Loucy (cell line): ENCODE measurements around the gene CD244.

Source experiments
- H2AFZ ChIP-seq: fragments of 200-600 bp; sonication (generic); 2 replicates; pipeline ENCODE4 v1.6.0; 2016; ENCODE audit warnings: antibody characterized with exemption, mild to moderate bottlenecking, low read length, moderate library complexity
- H3F3A ChIP-seq: fragments of 200-600 bp; 2 replicates; pipeline ENCODE4 v1.6.0; 2016; ENCODE audit warnings: antibody characterized with exemption, low read depth, mild to moderate bottlenecking
- H3K27me3 ChIP-seq: fragments of 200-600 bp; sonication (generic); 2 replicates; pipeline ENCODE4 v1.6.1; 2014; ENCODE audit warnings: low read length, mild to moderate bottlenecking; ENCODE audit not compliant: insufficient read depth, poor library complexity, severe bottlenecking
- H3K36me3 ChIP-seq: fragments of 200-600 bp; sonication (generic); 2 replicates; pipeline ENCODE4 v1.6.1; 2016; ENCODE audit warnings: low read length; ENCODE audit not compliant: insufficient read depth
- H3K4me1 ChIP-seq: fragments of 200-600 bp; sonication (generic); 2 replicates; pipeline ENCODE4 v1.5.1; 2014; ENCODE audit warnings: low read length, mild to moderate bottlenecking; ENCODE audit not compliant: insufficient read depth, poor library complexity, severe bottlenecking
- H3K4me2 ChIP-seq: fragments of 200-600 bp; sonication (generic); 2 replicates; pipeline ENCODE4 v1.6.0; 2014; ENCODE audit warnings: antibody characterized with exemption, low read length, low read depth, mild to moderate bottlenecking; ENCODE audit not compliant: poor library complexity, severe bottlenecking
- H3K4me3 ChIP-seq: fragments of 200-600 bp; sonication (generic); 2 replicates; pipeline ENCODE4 v1.5.1; 2014; ENCODE audit warnings: low read length, mild to moderate bottlenecking, mixed read lengths; ENCODE audit not compliant: poor library complexity, severe bottlenecking
- H3K79me2 ChIP-seq: fragments of 200-600 bp; sonication (generic); 2 replicates; pipeline ENCODE4 v1.6.1; 2014; ENCODE audit warnings: low read length; ENCODE audit not compliant: insufficient read depth
- H3K9ac ChIP-seq: fragments of 200-600 bp; sonication (generic); 2 replicates; pipeline ENCODE4 v1.6.0; 2014; ENCODE audit warnings: mild to moderate bottlenecking, low read depth, low read length, moderate library complexity; ENCODE audit not compliant: poor library complexity, severe bottlenecking
- H3K9me2 ChIP-seq: fragments of 200-600 bp; sonication (generic); replicated peaks from 2 replicates; pipeline ENCODE4 v1.6.1; 2016; ENCODE audit warnings: low read depth, low read length, mixed read lengths
- H3K9me3 ChIP-seq: fragments of 200-600 bp; sonication (generic); 2 replicates; pipeline ENCODE4 v1.6.1; 2014; ENCODE audit warnings: mild to moderate bottlenecking, antibody characterized with exemption, low read length, low read depth; ENCODE audit not compliant: insufficient read depth
- H4K20me1 ChIP-seq: fragments of 200-600 bp; sonication (generic); 2 replicates; pipeline ENCODE4 v1.6.0; 2014; ENCODE audit warnings: antibody characterized with exemption, low read length, mild to moderate bottlenecking; ENCODE audit not compliant: insufficient read depth, poor library complexity, severe bottlenecking
- EZH2phosphoT487 ChIP-seq: fragments of 200-600 bp; IDR thresholded peaks from 2 replicates; pipeline ENCODE4 v1.6.1; 2018; ENCODE audit warnings: antibody characterized with exemption, mild to moderate bottlenecking, moderate library complexity, borderline replicate concordance
- TF ChIP-seq, protein P1 (sequence below): fragments of 200-600 bp; sonication (generic); conservative IDR thresholded peaks from 2 replicates; pipeline ENCODE4 v1.5.1; 2014; ENCODE audit warnings: mild to moderate bottlenecking, antibody characterized with exemption, low read length

The CD244 gene

DNA sequence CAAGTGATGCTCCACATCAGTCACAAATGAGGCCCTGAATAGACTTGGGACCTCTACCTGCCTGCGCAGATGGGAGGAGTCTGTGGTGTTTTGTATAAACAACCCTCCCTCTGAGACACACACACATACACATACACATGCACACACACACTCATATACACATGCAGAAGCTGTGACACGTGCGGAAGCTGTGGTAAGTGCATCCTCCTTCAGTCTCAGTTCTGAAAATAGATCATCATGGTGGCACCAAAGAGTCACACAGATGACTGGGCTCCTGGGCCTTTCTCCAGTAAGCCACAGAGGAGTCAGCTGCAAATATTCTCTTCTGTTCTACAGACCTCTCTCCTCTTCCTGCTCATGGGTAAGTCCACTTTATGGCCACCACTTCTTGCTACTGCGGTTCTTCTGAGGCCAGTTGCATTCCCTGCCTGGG is 66.7 kb downstream of the CD244 start, which contains the start of gene LY9:
Gene LY9, plus strand, starts transcription at position 224 of the 433 bp plus-strand sequence. Its CDS starts 14 bp downstream, at position 238.
- H3K79me2 ChIP-seq = no peaks in the 10 kb centered on the region
- no peak within 1 kb of the TSS for H3K4me2 ChIP-seq
- 0 out of 2 replicates have a peak within 1 kb of the TSS, but pooled peaks have one; percentile 0 for H2AFZ ChIP-seq
- H3F3A ChIP-seq = no peaks in the 10 kb centered on the region
- H3K4me1 ChIP-seq = peaks cover 19% of the 10 kb centered on the region
- H4K20me1 ChIP-seq = no peaks in the 10 kb centered on the region
- H3K4me3 ChIP-seq = no peak within 1 kb of the TSS
- no peaks in the 10 kb centered on the region for H3K9me3 ChIP-seq
- no peaks in the 10 kb centered on the region for H3K36me3 ChIP-seq
- H3K9ac ChIP-seq = no peak within 1 kb of the TSS
- no peaks in the 10 kb centered on the region for H3K27me3 ChIP-seq
- TF ChIP-seq EZH2phosphoT487 = no peak
- TF ChIP-seq, protein P1, sequence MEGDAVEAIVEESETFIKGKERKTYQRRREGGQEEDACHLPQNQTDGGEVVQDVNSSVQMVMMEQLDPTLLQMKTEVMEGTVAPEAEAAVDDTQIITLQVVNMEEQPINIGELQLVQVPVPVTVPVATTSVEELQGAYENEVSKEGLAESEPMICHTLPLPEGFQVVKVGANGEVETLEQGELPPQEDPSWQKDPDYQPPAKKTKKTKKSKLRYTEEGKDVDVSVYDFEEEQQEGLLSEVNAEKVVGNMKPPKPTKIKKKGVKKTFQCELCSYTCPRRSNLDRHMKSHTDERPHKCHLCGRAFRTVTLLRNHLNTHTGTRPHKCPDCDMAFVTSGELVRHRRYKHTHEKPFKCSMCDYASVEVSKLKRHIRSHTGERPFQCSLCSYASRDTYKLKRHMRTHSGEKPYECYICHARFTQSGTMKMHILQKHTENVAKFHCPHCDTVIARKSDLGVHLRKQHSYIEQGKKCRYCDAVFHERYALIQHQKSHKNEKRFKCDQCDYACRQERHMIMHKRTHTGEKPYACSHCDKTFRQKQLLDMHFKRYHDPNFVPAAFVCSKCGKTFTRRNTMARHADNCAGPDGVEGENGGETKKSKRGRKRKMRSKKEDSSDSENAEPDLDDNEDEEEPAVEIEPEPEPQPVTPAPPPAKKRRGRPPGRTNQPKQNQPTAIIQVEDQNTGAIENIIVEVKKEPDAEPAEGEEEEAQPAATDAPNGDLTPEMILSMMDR = no peak
- H3K9me2 ChIP-seq = no peaks in the 10 kb centered on the region

- Histone ChIP-seq H3K4me1 (peaks cover 17% of the 10 kb centered on the region), H3K9me3 (no peaks in the 10 kb centered on the region), H3F3A (no peaks in the 10 kb centered on the region)
Observed at GRCh38 chr1:160794376-160794775, 68.3 kb downstream of the CD244 start.

GRCh38 chr1:160789702-160790611 is 72.7 kb downstream of the CD244 start:
- no peak overlapping the region for H3K9ac ChIP-seq
- no peak overlapping the region for H2AFZ ChIP-seq
- no peaks in the 10 kb centered on the region for H3F3A ChIP-seq

More at GRCh38 chr1:160794376-160794775, 68.3 kb downstream of the CD244 start:
- H3K4me2 ChIP-seq = no peak overlapping the region
- H3K27me3 ChIP-seq = no peaks in the 10 kb centered on the region
- no peaks in the 10 kb centered on the region for H4K20me1 ChIP-seq
- H3K9ac ChIP-seq = no peak overlapping the region
- H3K9me2 ChIP-seq = no peaks in the 10 kb centered on the region
- no peak overlapping the region for H3K4me3 ChIP-seq
- H3K79me2 ChIP-seq = no peaks in the 10 kb centered on the region
- no peak overlapping the region for H2AFZ ChIP-seq
- no peaks in the 10 kb centered on the region for H3K36me3 ChIP-seq
- TF ChIP-seq EZH2phosphoT487 = no peak
- TF ChIP-seq, protein P1 = no peak

More at GRCh38 chr1:160789702-160790611, 72.7 kb downstream of the CD244 start:
- no peaks in the 10 kb centered on the region for H3K79me2 ChIP-seq
- no peaks in the 10 kb centered on the region for H4K20me1 ChIP-seq
- H3K4me1 ChIP-seq = peaks cover 4% of the 10 kb centered on the region
- H3K4me2 ChIP-seq = no peak overlapping the region
- H3K9me3 ChIP-seq = no peaks in the 10 kb centered on the region
- H3K9me2 ChIP-seq = no peaks in the 10 kb centered on the region
- TF ChIP-seq, protein P1 = no peak
- no peak for TF ChIP-seq EZH2phosphoT487
- no peak overlapping the region for H3K4me3 ChIP-seq
- no peaks in the 10 kb centered on the region for H3K27me3 ChIP-seq
- H3K36me3 ChIP-seq = no peaks in the 10 kb centered on the region
